Gastrocnemius medialis (tissue), 4 donors: ENCODE measurements around the gene EPHA8. TPM values are rescaled to one million over a fixed set of nuclear protein-coding genes. Genes with fewer than 3 reads are reported as not detected.

Source experiments
- ATAC-seq, 2 donors: fragments of 150-250 bp; one replicate each; pipeline ENCODE4 v1.9.1; 2016
- DNase-seq, 2 donors: peaks; one replicate each; pipeline ENCODE4 v3.0.0-alpha.2; 2019
- H3K27ac ChIP-seq, 4 donors: fragments of 200-600 bp; sonication (generic); 1 replicate in 1 of 4; 2 replicates in 3 of 4; pipeline ENCODE4 v1.5.1; 2016 to 2018; ENCODE audit warnings: mild to moderate bottlenecking in 2 of 4, moderate library complexity in 1 of 4
- H3K27me3 ChIP-seq, 3 donors: fragments of 200-600 bp; sonication (generic) in 2 of 3; 1 replicate in 1 of 3; 2 replicates in 2 of 3; pipeline versions ENCODE4 v1.5.1 to v1.6.0; 2016 to 2019; ENCODE audit warnings: mild to moderate bottlenecking in 1 of 3, moderate library complexity in 1 of 3
- H3K36me3 ChIP-seq, 2 donors: fragments of 200-600 bp; sonication (generic) in 1 of 2; one replicate each; pipeline ENCODE4 v1.5.1; 2017 to 2018
- H3K4me1 ChIP-seq, 2 donors: fragments of 200-600 bp; sonication (generic) in 1 of 2; one replicate each; pipeline ENCODE4 v1.5.1; 2016 to 2017; ENCODE audit warnings: mild to moderate bottlenecking in 2 of 2
- H3K4me3 ChIP-seq, 4 donors: fragments of 200-600 bp; sonication (generic) in 3 of 4; 1 replicate in 1 of 4; 2 replicates in 3 of 4; pipeline ENCODE4 v1.5.1; 2016 to 2019; ENCODE audit warnings: mild to moderate bottlenecking in 2 of 4
- H3K9me3 ChIP-seq, 3 donors: fragments of 200-600 bp; sonication (generic) in 2 of 3; 1 replicate in 1 of 3; 2 replicates in 2 of 3; pipeline ENCODE4 v1.5.1; 2016 to 2019
- CTCF ChIP-seq, 5 experiments: fragments of 450-650 bp in 3 of 5; fragments of 200-600 bp in 2 of 5; sonication (generic) in 2 of 5; IDR thresholded peaks in 4 of 5; conservative IDR thresholded peaks in 1 of 5; 1 replicate in 4 of 5; 2 replicates in 1 of 5; pipeline ENCODE4 v1.5.1; 2016 to 2019; ENCODE audit warnings: antibody characterized with exemption in 5 of 5, mild to moderate bottlenecking in 3 of 5, moderate library complexity in 3 of 5
- POLR2A ChIP-seq, 2 donors: fragments of 450-650 bp; IDR thresholded peaks; one replicate each; pipeline ENCODE4 v1.6.1; 2017; ENCODE audit warnings: antibody characterized with exemption in 2 of 2, mild to moderate bottlenecking in 2 of 2, moderate library complexity in 2 of 2
- in situ Hi-C, 4 donors: fragments of 200-750 bp; cut with MboI; loops; one replicate each; pipeline versions ENCODE4 v1.15.0 to v1.8.0; 2017; ENCODE audit warnings: low sequenced_read_pairs in 4 of 4
- intact Hi-C: fragments of 100-400 bp; cut with DNase I; formaldehyde crosslinking; loops from one replicate; pipeline ENCODE4 v1.15.1; 2023; ENCODE audit warnings: low total_unique reads
- total RNA-seq, 4 donors: library from RNA; depleted of rRNA; stranded (reverse); fragments of >200 nt; gene quantifications; one replicate each; pipeline versions ENCODE4 v1.1.0 to v1.2.3, GENCODE V29; 2016

The EPHA8 gene
- total RNA-seq, 4 donors from 2014 or later = not detected

- no peak for DNase-seq
- Histone ChIP-seq H3K27ac (no peak overlapping the region), H3K4me3 (no peak overlapping the region), H3K36me3 (no peaks in the 10 kb centered on the region), H3K4me1 (no peaks in the 10 kb centered on the region), H3K9me3 (no peaks in the 10 kb centered on the region), H3K27me3 (peaks cover 6 to 12% (median 6%) of the 10 kb centered on the region in 3 donors)
- ATAC-seq = no peak
- in situ Hi-C loops (no loop called here), intact Hi-C loops (no loop called here)
- TF ChIP-seq POLR2A (IDR thresholded peaks at IDR 0.05) (no peak), CTCF (IDR thresholded peaks at IDR 0.05 in 4 of 5, conservative IDR thresholded peaks at IDR 0.05 in 1 of 5) (no peak)
These were observed 19.6 kb upstream of the EPHA8 start for GRCh38 chr1:22543679-22544078.

- in situ Hi-C loops = no loop called here
- DNase-seq (no peak), ATAC-seq (no peak)
- intact Hi-C loops = no loop called here
- TF ChIP-seq CTCF (IDR thresholded peaks at IDR 0.05 in 4 of 5, conservative IDR thresholded peaks at IDR 0.05 in 1 of 5) = no peak
- TF ChIP-seq POLR2A (IDR thresholded peaks at IDR 0.05) = no peak
- H3K27me3 ChIP-seq = peaks cover 6 to 15% (median 15%) of the 10 kb centered on the region in 3 donors
- H3K36me3 ChIP-seq = no peaks in the 10 kb centered on the region
- H3K4me3 ChIP-seq = no peak overlapping the region
- H3K4me1 ChIP-seq = no peaks in the 10 kb centered on the region
- H3K9me3 ChIP-seq = no peaks in the 10 kb centered on the region
- H3K27ac ChIP-seq = no peak overlapping the region
These were observed 18.7 kb upstream of the EPHA8 start for GRCh38 chr1:22544606-22545005.

GRCh38 chr1:22545141-22545540 lies 18.1 kb upstream of the EPHA8 start:
- intact Hi-C loops = no loop called here
- in situ Hi-C loops = no loop called here
- Histone ChIP-seq H3K4me3 (no peak overlapping the region), H3K36me3 (no peaks in the 10 kb centered on the region), H3K27ac (no peak overlapping the region), H3K9me3 (no peaks in the 10 kb centered on the region), H3K27me3 (peaks cover 6 to 15% (median 15%) of the 10 kb centered on the region in 3 donors), H3K4me1 (no peaks in the 10 kb centered on the region)
- DNase-seq (no peak), ATAC-seq (no peak)
- TF ChIP-seq POLR2A (IDR thresholded peaks at IDR 0.05) (no peak), CTCF (IDR thresholded peaks at IDR 0.05 in 4 of 5, conservative IDR thresholded peaks at IDR 0.05 in 1 of 5) (no peak)

GRCh38 chr1:22547186-22547817 lies 16.0 kb upstream of the EPHA8 start:
- ATAC-seq = no peak
- Histone ChIP-seq H3K4me3 (no peak overlapping the region), H3K9me3 (no peaks in the 10 kb centered on the region), H3K4me1 (no peaks in the 10 kb centered on the region), H3K36me3 (no peaks in the 10 kb centered on the region), H3K27me3 (peaks cover 6 to 19% (median 18%) of the 10 kb centered on the region in 3 donors), H3K27ac (no peak overlapping the region)
- DNase-seq = no peak
- no peak for TF ChIP-seq CTCF (IDR thresholded peaks at IDR 0.05 in 4 of 5, conservative IDR thresholded peaks at IDR 0.05 in 1 of 5)
- TF ChIP-seq POLR2A (IDR thresholded peaks at IDR 0.05) = no peak
- intact Hi-C loops = no loop called here
- in situ Hi-C loops = no loop called here
